HepG2 (cell line): ENCODE measurements around the gene TSN. TPM values are rescaled to one million over a fixed set of nuclear protein-coding genes. Genes with fewer than 3 reads are reported as not detected.

Source experiments
- AHR ChIP-seq: IDR thresholded peaks from 2 replicates; pipeline ENCODE4 v1.6.1; 2018; ENCODE audit warnings: missing genetic modification reagents, missing compliant biosample characterization
- ARNT ChIP-seq: fragments of 450-650 bp; IDR thresholded peaks from 2 replicates; pipeline ENCODE4 v1.6.1; 2017
- CBFB ChIP-seq: sonication (generic); formaldehyde crosslinking; IDR thresholded peaks from 2 replicates; pipeline ENCODE4 v1.4.0; 2020; ENCODE audit warnings: missing genetic modification reagents
- DMAP1 ChIP-seq: IDR thresholded peaks from 2 replicates; pipeline ENCODE4 v1.6.1; 2016
- FOSL2 ChIP-seq: sonication (generic); formaldehyde crosslinking; IDR thresholded peaks from 2 replicates; pipeline ENCODE4 v1.4.0; 2020; ENCODE audit warnings: missing genetic modification reagents
- IRF1 ChIP-seq: sonication (generic); formaldehyde crosslinking; IDR thresholded peaks from 2 replicates; pipeline ENCODE4 v1.4.0; 2020; ENCODE audit warnings: low read depth, mild to moderate bottlenecking, missing genetic modification reagents
- MTF1 ChIP-seq: sonication (generic); formaldehyde crosslinking; IDR thresholded peaks from 2 replicates; pipeline ENCODE4 v1.5.0; 2020; ENCODE audit warnings: missing genetic modification reagents
- NCOA1 ChIP-seq: sonication (generic); formaldehyde crosslinking; IDR thresholded peaks from 2 replicates; pipeline ENCODE4 v1.9.0; 2021; ENCODE audit warnings: missing genetic modification reagents
- RARA ChIP-seq: IDR thresholded peaks from 2 replicates; pipeline ENCODE4 v1.6.1; 2016; ENCODE audit warnings: missing genetic modification reagents, missing compliant biosample characterization
- RBM39 ChIP-seq: fragments of 200-400 bp; formaldehyde crosslinking; IDR thresholded peaks from one replicate; pipeline ENCODE4 v1.6.1; 2018; ENCODE audit warnings: antibody characterized with exemption, mild to moderate bottlenecking, low read depth, low read length; ENCODE audit not compliant: poor library complexity, severe bottlenecking
- RFX5 ChIP-seq: IDR thresholded peaks from 2 replicates; pipeline ENCODE4 v1.6.1; 2011; ENCODE audit warnings: low read depth, low read length, improper control_type of control experiment
- SP5 ChIP-seq: IDR thresholded peaks from 2 replicates; pipeline ENCODE4 v1.6.1; 2016; ENCODE audit warnings: low read depth, borderline replicate concordance
- TBX2 ChIP-seq: sonication (generic); formaldehyde crosslinking; IDR thresholded peaks from 2 replicates; pipeline ENCODE4 v1.5.0; 2020; ENCODE audit warnings: missing genetic modification reagents, mild to moderate bottlenecking, borderline replicate concordance
- WIZ ChIP-seq: sonication (generic); formaldehyde crosslinking; IDR thresholded peaks from 2 replicates; pipeline ENCODE4 v1.5.1; 2020; ENCODE audit warnings: mild to moderate bottlenecking, missing genetic modification reagents
- YEATS2 ChIP-seq: sonication (generic); formaldehyde crosslinking; IDR thresholded peaks from 2 replicates; pipeline ENCODE4 v1.4.0; 2020; ENCODE audit warnings: missing genetic modification reagents, borderline replicate concordance
- ZBTB39 ChIP-seq: sonication (generic); formaldehyde crosslinking; IDR thresholded peaks from 2 replicates; pipeline ENCODE4 v1.5.0; 2020; ENCODE audit warnings: missing genetic modification reagents
- ZBTB49 ChIP-seq: sonication (generic); formaldehyde crosslinking; IDR thresholded peaks from 2 replicates; pipeline ENCODE4 v1.4.0; 2020; ENCODE audit warnings: missing genetic modification reagents, borderline replicate concordance
- ZNF121 ChIP-seq: sonication (generic); formaldehyde crosslinking; IDR thresholded peaks from 2 replicates; pipeline ENCODE4 v1.5.0; 2020; ENCODE audit warnings: mild to moderate bottlenecking, missing genetic modification reagents
- ZNF274 ChIP-seq: sonication (generic); formaldehyde crosslinking; IDR thresholded peaks from 2 replicates; pipeline ENCODE4 v1.5.1; 2020; ENCODE audit warnings: mild to moderate bottlenecking, missing genetic modification reagents
- ZNF484 ChIP-seq: sonication (generic); formaldehyde crosslinking; IDR thresholded peaks from 2 replicates; pipeline ENCODE4 v1.5.1; 2020; ENCODE audit warnings: mild to moderate bottlenecking, low read depth, missing genetic modification reagents, borderline replicate concordance
- ZNF672 ChIP-seq: sonication (generic); formaldehyde crosslinking; IDR thresholded peaks from 2 replicates; pipeline ENCODE4 v1.8.1; 2022; ENCODE audit warnings: missing genetic modification reagents
- ZNF710 ChIP-seq: sonication (generic); formaldehyde crosslinking; IDR thresholded peaks from 2 replicates; pipeline ENCODE4 v1.5.0; 2020; ENCODE audit warnings: mild to moderate bottlenecking, missing genetic modification reagents, borderline replicate concordance
- ZNF772 ChIP-seq: sonication (generic); formaldehyde crosslinking; IDR thresholded peaks from 2 replicates; pipeline ENCODE4 v1.5.0; 2020; ENCODE audit warnings: mild to moderate bottlenecking, missing genetic modification reagents
- polyA plus RNA-seq, 8 experiments: library from polyadenylated mRNA; depleted of rRNA in 3 of 8; stranded (reverse) in 7 of 8; unstranded in 1 of 8; fragments of >200 nt; fragmentation: Illumina TruSeq in 4 of 8; extraction: Trizol in 4 of 8; gene quantifications; 2 replicates each; pipeline versions ENCODE4 v1.2.1 to v1.2.3, GENCODE V29; 2011 to 2016; ENCODE audit warnings: low read depth in 4 of 8, missing spikeins in 1 of 8, mixed read lengths in 1 of 8; ENCODE audit not compliant: insufficient read depth in 1 of 8
- total RNA-seq, 5 experiments: library from RNA; depleted of rRNA; stranded (reverse); fragments of >200 nt; fragmentation: Illumina TruSeq; extraction: Trizol; gene quantifications; 2 replicates each; pipeline ENCODE4 v1.2.3, GENCODE V29; 2016; ENCODE audit warnings: low read depth in 1 of 5

TSN gene
- total and polyA plus RNA-seq, 2 of the 13 experiments (the other 11 are each of a cell fraction or from before 2014, with no cell fraction given), result 56.4 to 115 TPM

GRCh38 chr2:121736462-121737336, 18.8 kb upstream of the TSN start, which contains the start of gene NIFK (continued):
- no peak for TF ChIP-seq ZBTB49 (CRISPR knock-in tag)
- peak; percentile 41 for TF ChIP-seq FOSL2 (CRISPR knock-in tag)
- TF ChIP-seq ZBTB39 (CRISPR knock-in tag), result 0 out of 2 replicates have a peak, but pooled peaks have one; percentile 19
- TF ChIP-seq ZNF772, result 0 out of 2 replicates have a peak, but pooled peaks have one; percentile 71
- TF ChIP-seq WIZ (CRISPR knock-in tag), result no peak
- TF ChIP-seq ZNF710 (CRISPR knock-in tag), result peak; percentile 79; the same call in 1 of the 2 replicates
- peak; percentile 98 for TF ChIP-seq DMAP1
- TF ChIP-seq MTF1 (CRISPR knock-in tag), result peak; percentile 76; the same call in 1 of the 2 replicates
- no peak for TF ChIP-seq NCOA1 (CRISPR knock-in tag)
- peak; percentile 68 for TF ChIP-seq RBM39
- TF ChIP-seq AHR, result no peak
- 0 out of 2 replicates have a peak, but pooled peaks have one; percentile 19 for TF ChIP-seq CBFB (CRISPR knock-in tag)
- 0 out of 2 replicates have a peak, but pooled peaks have one; percentile 35 for TF ChIP-seq IRF1 (CRISPR knock-in tag)
- TF ChIP-seq SP5, result peak; percentile 95
- peak; percentile 87 for TF ChIP-seq TBX2 (CRISPR knock-in tag)
- 0 out of 2 replicates have a peak, but pooled peaks have one; percentile 7 for TF ChIP-seq RFX5
- 0 out of 2 replicates have a peak, but pooled peaks have one; percentile 63 for TF ChIP-seq ZNF484 (CRISPR knock-in tag)
- 0 out of 2 replicates have a peak, but pooled peaks have one; percentile 5 for TF ChIP-seq RARA (CRISPR knock-in tag)
- peak; percentile 58; the same call in 1 of the 2 replicates for TF ChIP-seq ZNF121
- TF ChIP-seq ZNF672 (CRISPR knock-in tag), result no peak
- TF ChIP-seq YEATS2 (CRISPR knock-in tag), result peak; percentile 90
- TF ChIP-seq ARNT, result no peak
- peak; percentile 79; the same call in 1 of the 2 replicates for TF ChIP-seq ZNF274 (CRISPR knock-in tag)
